NCI-H2081 (cell line): ENCODE measurements around the gene HSPBP1.
"Not testable (repeated sequence)": the region's sequence is repeated elsewhere in the genome, so short reads cannot be mapped to it uniquely, and the experiment has no call there.

ENCODE experiments used
- DNase-seq, 2 experiments: peaks; one replicate each; lab custom pipeline; 2025; lab: John Stamatoyannopoulos, UW

HSPBP1 gene, protein sequence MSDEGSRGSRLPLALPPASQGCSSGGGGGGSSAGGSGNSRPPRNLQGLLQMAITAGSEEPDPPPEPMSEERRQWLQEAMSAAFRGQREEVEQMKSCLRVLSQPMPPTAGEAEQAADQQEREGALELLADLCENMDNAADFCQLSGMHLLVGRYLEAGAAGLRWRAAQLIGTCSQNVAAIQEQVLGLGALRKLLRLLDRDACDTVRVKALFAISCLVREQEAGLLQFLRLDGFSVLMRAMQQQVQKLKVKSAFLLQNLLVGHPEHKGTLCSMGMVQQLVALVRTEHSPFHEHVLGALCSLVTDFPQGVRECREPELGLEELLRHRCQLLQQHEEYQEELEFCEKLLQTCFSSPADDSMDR

DNA sequence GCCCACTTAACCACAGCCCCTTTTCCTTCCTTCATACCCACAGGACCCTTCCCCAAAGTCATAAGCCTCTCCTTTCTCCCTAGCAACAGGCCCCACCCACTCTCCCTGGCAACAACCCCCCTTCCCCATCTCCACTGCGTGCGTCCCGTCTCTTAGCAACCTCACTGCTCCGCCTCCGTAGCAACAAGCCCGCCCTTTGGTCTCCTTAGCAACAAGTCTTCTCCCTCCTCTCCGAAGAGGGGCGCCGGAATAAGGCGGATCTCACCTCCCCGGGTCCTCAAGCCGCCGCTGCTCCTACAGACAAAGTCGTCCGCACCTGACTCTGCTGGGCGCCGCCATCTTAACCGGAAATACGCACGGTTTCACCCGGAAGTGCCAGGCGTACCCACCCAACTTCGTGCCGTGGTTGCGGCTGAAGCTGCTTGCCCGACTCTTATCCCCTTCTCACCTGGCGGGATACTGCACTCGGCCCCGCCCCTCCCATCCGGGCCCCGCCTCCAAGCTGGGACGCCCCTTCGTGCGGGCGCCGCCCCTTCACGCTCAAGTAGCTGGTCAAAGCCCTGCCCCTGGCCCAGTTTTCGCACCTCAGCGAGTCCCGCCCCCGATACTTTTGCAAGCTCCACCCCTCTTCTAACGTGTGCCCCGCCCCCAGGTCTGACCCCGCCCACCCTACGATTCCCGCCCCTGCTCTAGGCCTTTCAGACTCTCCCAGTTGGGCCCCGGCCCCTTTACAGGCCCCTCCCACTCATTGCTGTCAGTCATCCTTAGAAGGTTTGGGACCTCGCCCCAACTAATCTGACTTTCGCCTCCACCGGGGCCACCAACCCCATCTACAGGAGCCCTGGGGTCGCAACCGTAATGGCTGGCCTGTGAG lies at the start of gene HSPBP1:
HSPBP1 (minus strand) TSS at position 341 of the 874 bp plus-strand sequence. CDS start 502 bp downstream, outside the sequence.
- DNase-seq: peak; percentile 95 to 96

DNA sequence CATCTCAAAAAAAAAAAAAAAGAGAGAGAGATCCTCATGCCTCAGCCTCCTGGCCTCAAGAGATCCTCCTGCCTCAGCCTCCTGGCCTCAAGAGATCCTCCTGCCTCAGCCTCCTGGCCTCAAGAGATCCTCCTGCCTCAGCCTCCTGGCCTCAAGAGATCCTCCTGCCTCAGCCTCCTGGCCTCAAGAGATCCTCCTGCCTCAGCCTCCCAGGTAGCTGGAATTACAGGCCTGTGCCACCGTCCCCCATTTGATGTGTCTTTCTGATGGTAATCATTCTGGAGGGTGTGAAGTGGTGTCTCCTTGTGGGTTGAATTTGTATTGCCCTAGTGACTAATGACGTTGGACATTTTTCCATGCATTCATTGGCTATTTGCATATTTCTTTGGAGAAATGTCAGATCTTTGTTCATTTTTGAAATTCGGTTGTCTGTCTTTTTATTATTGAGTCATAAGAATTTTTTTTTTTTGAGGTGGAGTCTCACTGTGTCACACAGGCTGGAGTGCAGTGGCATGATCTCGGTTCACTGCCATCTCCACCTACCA lies 48.9 kb upstream of the HSPBP1 start:
- DNase-seq: not testable (repeated sequence)

DNA sequence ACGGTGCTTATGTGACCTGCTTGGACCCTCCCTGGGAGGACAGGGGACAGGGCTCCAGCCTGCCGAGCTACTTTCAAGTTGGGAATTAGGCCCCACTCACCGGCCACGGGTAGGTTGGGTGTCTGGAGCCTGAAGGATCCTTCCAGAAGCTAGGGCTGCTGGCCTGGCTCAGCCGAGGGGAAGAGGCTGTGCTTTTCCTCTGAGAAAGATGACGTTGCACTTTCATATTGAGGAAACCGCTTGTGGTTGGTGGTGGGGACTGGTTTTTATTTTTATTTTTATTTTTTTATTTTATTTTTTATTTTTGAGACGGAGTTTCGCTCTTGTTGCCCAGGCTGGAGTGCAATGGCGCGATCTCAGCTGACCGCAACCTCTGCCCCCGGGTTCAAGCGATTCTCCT lies 45.3 kb upstream of the HSPBP1 start, which contains the start of gene TMEM150B:
TMEM150B (minus strand) TSS at position 170 of the 400 bp plus-strand sequence. CDS start 4,305 bp downstream, outside the sequence.
- DNase-seq: no peak

GRCh38 chr19:55324662-55325061 lies 44.8 kb upstream of the HSPBP1 start:
- DNase-seq: no peak

DNA sequence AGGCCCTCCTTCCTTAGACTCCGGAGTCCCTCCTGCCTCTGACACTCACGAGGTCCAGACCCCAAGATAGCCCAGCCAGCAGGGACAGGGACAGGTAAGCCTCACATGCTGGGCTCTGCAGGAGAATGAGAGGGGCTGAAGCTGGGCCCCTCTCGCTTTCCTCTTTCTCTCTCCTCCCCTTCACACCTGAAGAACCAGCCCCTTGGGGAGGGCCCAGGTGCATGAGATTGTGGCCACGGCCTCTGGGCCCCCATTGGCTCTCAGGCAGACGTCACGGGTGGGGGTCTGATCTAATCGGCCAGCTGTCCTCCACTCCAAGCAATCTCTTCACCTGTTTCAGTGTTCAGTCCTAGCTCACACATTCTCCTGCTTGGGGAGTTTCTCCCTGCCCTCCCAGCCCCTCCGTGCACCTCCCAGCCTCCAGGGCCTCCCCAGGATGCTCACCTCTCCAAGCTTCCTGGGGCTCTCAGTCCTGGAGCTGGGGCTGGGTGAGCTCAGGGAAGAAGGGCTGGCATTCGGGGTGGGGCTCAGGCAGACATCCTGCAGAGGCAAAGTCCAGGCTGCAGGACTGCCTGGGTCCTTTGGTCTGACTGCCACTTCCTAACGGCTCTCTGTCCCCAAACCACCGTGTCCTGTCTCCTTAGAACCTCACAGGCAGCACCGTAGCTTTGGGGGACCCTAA lies 42.4 kb upstream of the HSPBP1 start:
- DNase-seq: no peak

DNA sequence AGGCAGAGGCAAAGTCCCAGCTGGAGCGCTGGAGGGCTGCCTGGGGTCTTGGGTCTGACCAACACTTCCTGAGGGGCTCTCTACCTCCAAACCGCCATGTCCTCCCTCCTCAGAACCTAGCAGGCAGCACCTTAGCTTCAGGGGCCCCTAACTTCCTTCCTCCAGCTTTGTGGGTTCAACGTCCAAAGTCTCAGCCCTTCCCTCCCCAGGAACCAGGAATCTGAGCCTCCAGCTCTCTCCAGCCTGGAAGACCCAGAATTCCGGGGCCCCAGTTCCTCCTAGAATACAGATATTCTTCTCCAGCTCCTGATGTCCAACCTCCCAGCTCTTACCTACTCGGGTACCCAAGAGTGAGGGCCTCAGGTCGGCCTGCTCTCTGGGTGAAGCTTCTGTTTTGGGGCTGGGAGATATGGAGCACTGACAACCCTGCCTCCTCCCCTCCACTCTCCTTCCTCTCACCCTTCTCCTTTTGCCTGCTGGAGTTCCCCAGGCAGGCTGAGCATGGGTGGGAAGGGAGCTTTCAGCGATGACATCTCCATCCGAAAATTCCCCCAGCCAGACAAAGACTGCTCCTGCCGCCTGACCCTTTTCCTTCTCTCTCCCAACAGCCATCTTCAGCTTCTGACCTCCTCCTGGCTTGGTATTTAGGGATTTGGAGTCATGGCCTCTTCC lies 41.7 kb upstream of the HSPBP1 start:
- DNase-seq: no peak

GRCh38 chr19:55320844-55321419 lies 41.0 kb upstream of the HSPBP1 start:
- DNase-seq: no peak

GRCh38 chr19:55319785-55320184 lies 39.9 kb upstream of the HSPBP1 start:
- peak; percentile 16 to 37 for DNase-seq

DNA sequence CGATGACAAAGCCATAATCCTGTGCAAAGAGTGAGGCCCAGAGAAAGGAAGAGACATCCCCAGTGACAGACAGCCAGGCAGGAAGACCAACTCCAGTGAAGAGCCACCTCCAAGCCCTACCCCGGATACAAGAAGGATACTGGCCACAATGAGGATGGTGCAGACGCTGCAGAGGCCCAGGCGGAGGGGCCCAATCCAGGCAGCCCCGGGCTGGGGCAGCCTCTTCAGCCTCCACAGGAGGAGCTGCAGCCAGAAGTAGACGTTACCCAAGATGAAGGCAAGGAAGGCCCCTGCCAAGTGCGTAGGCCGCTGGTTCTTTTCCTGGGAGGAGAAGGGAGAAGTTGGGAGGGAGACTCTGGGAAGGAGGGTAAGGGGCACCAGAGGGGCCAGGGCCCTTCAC lies 36.7 kb upstream of the HSPBP1 start:
- DNase-seq: no peak

- no peak for DNase-seq
Measured at GRCh38 chr19:55315956-55316525, 36.1 kb upstream of the HSPBP1 start.

- DNase-seq: no peak
Measured at GRCh38 chr19:55314396-55314795, 34.5 kb upstream of the HSPBP1 start.

GRCh38 chr19:55312621-55313512 lies 33.0 kb upstream of the HSPBP1 start:
- DNase-seq: no peak

GRCh38 chr19:55311797-55312196 lies 31.9 kb upstream of the HSPBP1 start:
- no peak for DNase-seq

DNA sequence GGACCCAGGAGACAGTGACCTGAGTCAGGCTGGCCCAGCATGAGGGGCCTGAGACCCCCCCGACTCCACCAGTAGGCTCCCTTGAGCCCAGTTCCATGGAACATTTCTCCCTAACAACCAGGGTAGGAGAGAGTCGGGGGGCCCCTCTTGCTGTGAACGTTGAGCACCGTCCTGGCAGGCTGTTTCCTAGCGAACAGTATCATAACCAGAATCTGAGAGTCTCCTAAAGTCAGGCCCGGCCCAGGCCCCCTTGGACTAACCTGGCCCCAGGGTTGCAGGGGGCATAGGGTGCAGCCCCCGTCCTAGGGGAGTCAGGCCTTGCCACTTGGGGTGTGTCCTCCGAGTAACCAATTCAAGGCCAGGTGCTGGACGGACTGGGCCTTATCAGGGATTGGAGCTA lies 31.5 kb upstream of the HSPBP1 start:
- no peak for DNase-seq

DNA sequence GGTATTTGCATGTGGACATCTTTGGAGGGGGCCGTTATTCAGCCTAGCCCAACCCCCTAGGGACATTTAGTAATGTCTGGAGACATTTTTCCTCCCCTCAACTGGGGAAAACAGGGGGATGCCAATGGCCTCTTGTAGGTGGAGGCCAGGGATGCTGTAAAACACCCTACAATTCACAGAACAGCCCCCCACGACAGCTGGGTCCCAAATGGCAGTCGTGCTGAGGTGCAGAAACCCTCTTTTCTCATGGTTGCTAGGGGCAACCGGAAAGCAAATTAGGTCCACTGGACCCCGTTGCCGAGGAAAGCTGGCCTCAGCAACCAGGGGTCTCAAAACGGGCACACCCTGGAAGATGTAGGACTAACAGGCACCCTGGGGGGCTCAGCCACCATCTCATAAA lies 30.6 kb upstream of the HSPBP1 start:
- no peak for DNase-seq

DNA sequence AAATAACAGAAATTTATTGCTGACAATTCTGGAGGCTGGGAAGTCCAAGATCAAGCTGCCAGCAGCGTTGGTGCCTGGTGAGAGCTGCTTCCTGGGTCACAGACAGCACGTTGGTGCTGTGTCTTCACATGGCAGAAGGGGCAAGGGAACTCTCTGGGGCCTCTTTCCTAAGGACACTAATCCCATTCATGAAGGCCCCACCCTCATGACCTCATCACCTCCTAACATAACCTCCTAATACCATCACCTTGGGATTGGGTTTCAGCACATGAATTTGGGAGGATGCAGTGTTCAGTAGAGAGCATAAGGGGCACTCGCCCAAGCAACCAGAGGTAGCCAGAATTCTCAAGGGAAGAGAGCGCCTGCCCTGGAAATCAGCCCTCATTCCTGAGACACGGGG lies 29.5 kb upstream of the HSPBP1 start:
- no peak for DNase-seq

- no peak for DNase-seq
Measured at GRCh38 chr19:55308281-55308680, 28.4 kb upstream of the HSPBP1 start.

GRCh38 chr19:55306712-55307111 lies 26.8 kb upstream of the HSPBP1 start:
- DNase-seq: no peak

- no peak for DNase-seq
Measured at GRCh38 chr19:55305983-55306562, 26.2 kb upstream of the HSPBP1 start.
